HG03139 (cell line): Measurements from ENCODE around the gene POU4F3.
A peak's percentile ranks its signal among the peaks of the same experiment; 100 is the strongest.
"Not testable (repeated sequence)": the region's sequence is repeated elsewhere in the genome, so short reads cannot be mapped to it uniquely, and the experiment has no call there.

Source experiments
- ATAC-seq: cut with Tn5 transposase; IDR thresholded peaks from one replicate; pipeline ENCODE4 v1.9.1; 2021; ENCODE audit not compliant: unreplicated experiment

Gene POU4F3, protein sequence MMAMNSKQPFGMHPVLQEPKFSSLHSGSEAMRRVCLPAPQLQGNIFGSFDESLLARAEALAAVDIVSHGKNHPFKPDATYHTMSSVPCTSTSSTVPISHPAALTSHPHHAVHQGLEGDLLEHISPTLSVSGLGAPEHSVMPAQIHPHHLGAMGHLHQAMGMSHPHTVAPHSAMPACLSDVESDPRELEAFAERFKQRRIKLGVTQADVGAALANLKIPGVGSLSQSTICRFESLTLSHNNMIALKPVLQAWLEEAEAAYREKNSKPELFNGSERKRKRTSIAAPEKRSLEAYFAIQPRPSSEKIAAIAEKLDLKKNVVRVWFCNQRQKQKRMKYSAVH

GRCh38 chr5:146338774-146339714 is at the start of gene POU4F3:
Gene POU4F3 (plus strand): TSS chr5:146338839. CDS start chr5:146339113, 274 bp downstream.
- ATAC-seq, result no peak

DNA sequence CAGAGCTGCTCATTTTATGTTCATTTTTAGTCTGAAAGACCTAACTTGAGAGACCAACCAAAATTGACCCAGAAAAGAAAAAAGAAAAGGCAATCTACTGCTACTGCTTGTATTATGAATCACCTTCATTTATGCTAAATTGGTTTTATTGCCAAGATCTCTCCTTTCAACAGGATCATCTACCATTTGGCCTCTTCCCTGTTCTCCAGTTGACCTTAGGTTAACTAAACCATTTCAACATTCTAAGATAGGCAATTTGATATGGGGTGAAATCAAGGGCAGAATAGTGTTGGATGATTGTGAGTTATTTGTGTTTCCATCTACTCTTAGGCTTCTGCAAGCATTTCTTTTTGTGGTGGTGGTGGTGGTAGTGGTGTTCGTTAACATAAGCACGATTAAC is 48.3 kb upstream of the POU4F3 start:
- no peak for ATAC-seq

DNA sequence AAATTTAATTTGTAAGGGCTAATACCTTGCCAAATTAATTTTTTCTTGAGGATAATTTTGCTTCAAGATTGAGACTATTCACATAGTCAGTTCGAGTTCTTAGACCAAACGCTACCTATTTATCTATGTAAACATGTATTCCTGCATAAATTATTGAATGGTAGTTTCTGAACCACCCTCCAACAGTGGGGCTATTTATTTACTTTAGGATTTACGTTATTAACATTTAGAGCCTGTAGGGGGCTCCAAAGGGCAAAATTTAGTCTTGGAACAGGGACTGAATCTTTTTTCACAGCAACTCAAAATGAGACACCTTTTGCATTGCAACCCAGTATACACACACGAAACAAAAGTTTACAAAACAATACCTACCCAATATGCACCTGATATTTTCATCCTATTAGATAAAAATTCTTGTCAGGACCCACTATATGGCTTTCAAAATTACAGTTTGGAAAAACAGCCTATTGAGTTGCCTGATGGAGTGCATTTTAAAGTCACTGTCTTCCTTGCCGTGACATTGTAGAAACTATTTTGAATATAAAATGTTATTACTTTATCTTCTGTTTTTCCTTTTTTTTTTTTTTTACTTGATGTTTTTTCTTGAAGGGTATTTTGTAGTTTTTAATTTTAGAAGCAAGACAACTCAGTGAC is 47.1 kb upstream of the POU4F3 start:
- peak; percentile 80 for ATAC-seq

- no peak for ATAC-seq
Observed at GRCh38 chr5:146296245-146296644, 42.4 kb upstream of the POU4F3 start.

DNA sequence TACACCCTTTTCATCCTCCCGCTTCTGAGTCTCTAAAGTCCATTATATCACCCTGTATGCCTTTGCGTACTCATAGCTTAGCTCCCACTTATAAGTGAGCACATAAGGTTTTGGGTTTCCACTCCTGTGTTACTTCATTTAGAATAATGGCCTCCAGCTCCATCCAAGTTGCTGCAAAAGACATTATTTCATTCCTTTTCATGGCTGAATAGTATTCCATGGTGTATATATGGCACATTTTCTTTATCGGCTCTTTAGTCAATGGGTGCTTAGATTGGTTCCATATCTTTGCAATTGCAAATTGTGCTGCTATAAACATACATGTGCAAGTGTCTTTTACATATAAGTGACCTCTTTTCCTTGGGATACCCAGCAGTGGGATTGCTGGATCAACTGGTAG is 39.7 kb upstream of the POU4F3 start:
- ATAC-seq, result not testable (repeated sequence)

GRCh38 chr5:146301626-146302025 is 37.0 kb upstream of the POU4F3 start:
- ATAC-seq, result no peak

- no peak for ATAC-seq
Observed at GRCh38 chr5:146302406-146302805, 36.2 kb upstream of the POU4F3 start.

- no peak for ATAC-seq
Observed at GRCh38 chr5:146306838-146307237, 31.8 kb upstream of the POU4F3 start.

GRCh38 chr5:146307796-146308195 is 30.8 kb upstream of the POU4F3 start:
- no peak for ATAC-seq

GRCh38 chr5:146310540-146310939 is 28.1 kb upstream of the POU4F3 start:
- no peak for ATAC-seq

- ATAC-seq, result no peak
Observed at GRCh38 chr5:146311278-146311677, 27.4 kb upstream of the POU4F3 start.

DNA sequence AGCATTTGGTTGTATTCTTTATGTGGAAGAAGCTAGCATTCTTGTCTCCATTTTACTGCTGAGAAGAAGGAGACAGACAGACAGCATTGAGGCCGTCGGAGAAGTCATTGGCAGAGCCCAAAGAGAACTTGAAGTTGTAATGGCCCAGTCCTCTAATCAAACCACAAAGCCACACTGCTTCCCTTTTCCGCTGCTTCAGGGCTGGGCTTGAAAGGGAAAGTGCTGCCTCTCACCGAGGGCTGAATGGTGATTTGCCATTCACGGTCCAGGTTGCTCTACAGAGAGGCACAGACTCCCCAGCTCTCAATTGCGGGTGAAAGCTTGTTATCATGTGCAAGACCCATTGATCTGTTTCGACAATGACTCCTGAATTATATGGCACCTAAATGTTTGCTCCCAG is 25.6 kb upstream of the POU4F3 start:
- no peak for ATAC-seq

- ATAC-seq, result no peak
Observed at GRCh38 chr5:146321571-146321970, 17.1 kb upstream of the POU4F3 start.

GRCh38 chr5:146327257-146327870 is 11.3 kb upstream of the POU4F3 start:
- ATAC-seq, result no peak

GRCh38 chr5:146327989-146328388 is 10.7 kb upstream of the POU4F3 start:
- no peak for ATAC-seq

- ATAC-seq, result no peak
Observed at GRCh38 chr5:146329697-146330096, 8.9 kb upstream of the POU4F3 start.

- ATAC-seq, result no peak
Observed at GRCh38 chr5:146331423-146331822, 7.2 kb upstream of the POU4F3 start.

- no peak for ATAC-seq
Observed at GRCh38 chr5:146334074-146334533, 4.5 kb upstream of the POU4F3 start.

GRCh38 chr5:146336197-146336596 is 2.4 kb upstream of the POU4F3 start:
- no peak for ATAC-seq

GRCh38 chr5:146337264-146337904 is 1.3 kb upstream of the POU4F3 start:
- no peak for ATAC-seq
